K562 (cell line): ENCODE results near the gene SELENOI. TPM values are rescaled to one million over a fixed set of nuclear protein-coding genes. Genes with fewer than 3 reads are reported as not detected.

Experiments
- BCOR ChIP-seq: fragments of 450-650 bp; IDR thresholded peaks from 2 replicates; pipeline ENCODE4 v1.6.1; 2016
- CEBPG ChIP-seq, 3 experiments: fragments of 200-800 bp in 1 of 3; sonication (Bioruptor generic) in 1 of 3; sonication (generic) in 1 of 3; formaldehyde crosslinking in 1 of 3; IDR thresholded peaks in 2 of 3; conservative IDR thresholded peaks in 1 of 3; 2 replicates each; pipeline versions ENCODE4 v1.6.1 to v1.8.0; 2016 to 2022; ENCODE audit warnings: missing compliant biosample characterization in 2 of 3, missing genetic modification characterization in 2 of 3, mild to moderate bottlenecking in 1 of 3, missing genetic modification reagents in 1 of 3
- DPF2 ChIP-seq: fragments of 450-650 bp; IDR thresholded peaks from 2 replicates; pipeline ENCODE4 v1.6.1; 2016
- GTF3C2 ChIP-seq: IDR thresholded peaks from 3 replicates; pipeline ENCODE4 v1.6.1; 2011; ENCODE audit warnings: borderline replicate concordance, mild to moderate bottlenecking, moderate library complexity; ENCODE audit not compliant: insufficient read length; ENCODE audit errors: extremely low read depth
- MITF ChIP-seq: IDR thresholded peaks from 2 replicates; pipeline ENCODE4 v1.6.1; 2014; ENCODE audit warnings: antibody characterized with exemption
- SMAD3 ChIP-seq: fragments of 450-650 bp; formaldehyde crosslinking; conservative IDR thresholded peaks from 2 replicates; pipeline ENCODE4 v1.4.0; 2020; ENCODE audit warnings: mild to moderate bottlenecking
- SNRNP70 ChIP-seq: fragments of 200-400 bp; formaldehyde crosslinking; optimal IDR thresholded peaks from 2 replicates; pipeline ENCODE3; 2017; ENCODE audit warnings: low read depth, low read length
- ZNF121 ChIP-seq: sonication (generic); formaldehyde crosslinking; conservative IDR thresholded peaks from 2 replicates; pipeline ENCODE4 v1.8.0; 2022; ENCODE audit warnings: missing genetic modification reagents
- polyA plus RNA-seq, 8 experiments: library from polyadenylated mRNA; depleted of rRNA in 4 of 8; stranded (reverse) in 5 of 8; unstranded in 3 of 8; fragments of >200 nt; fragmentation: Nextera tagmentation in 2 of 8; fragmentation: Illumina TruSeq in 1 of 8; extraction: Ambion mirVana in 2 of 8; extraction: Trizol in 1 of 8; gene quantifications; 2 replicates each; pipeline versions ENCODE4 v1.2.1 to v1.2.3, GENCODE V29; 2011 to 2014; ENCODE audit warnings: inconsistent platforms in 1 of 8, missing spikeins in 1 of 8
- total RNA-seq, 7 experiments: library from RNA; depleted of rRNA in 6 of 7; stranded (reverse); fragments of >200 nt in 6 of 7; fragmentation: Illumina TruSeq in 2 of 7; extraction: Trizol in 2 of 7; gene quantifications; 2 replicates each; pipeline versions ENCODE4 v1.2.1 to v1.2.3, GENCODE V29; 2011 to 2021; ENCODE audit warnings: low replicate concordance in 1 of 7

SELENOI gene
- total and polyA plus RNA-seq, 9 of the 15 experiments (the other 6 are each of a cell fraction or from before 2014, with no cell fraction given): 9.6 to 46.9 (median 24.4) TPM

- TF ChIP-seq MITF (no peak), SNRNP70 (no peak), BCOR (peak; percentile 81; the same call in 1 of the 2 replicates), SMAD3 (CRISPR knock-in tag) (no peak), ZNF121 (no peak), DPF2 (no peak), CEBPG (CRISPR knock-in tag; IDR thresholded peaks at IDR 0.05) (no peak), CEBPG (tag; conservative IDR thresholded peaks at IDR 0.05 in 1 of 2, IDR thresholded peaks at IDR 0.05 in 1 of 2) (0 out of 4 replicates have a peak, but pooled peaks of 1 of the 2 experiments have one; percentile 5), GTF3C2 (no peak)
- TF ChIP-seq, all 486 proteins: peak for 6
Measured at GRCh38 chr2:26327291-26328272, 18.4 kb upstream of the SELENOI start (continued).
